ENCODE results near the gene GBGT1.

DNA sequence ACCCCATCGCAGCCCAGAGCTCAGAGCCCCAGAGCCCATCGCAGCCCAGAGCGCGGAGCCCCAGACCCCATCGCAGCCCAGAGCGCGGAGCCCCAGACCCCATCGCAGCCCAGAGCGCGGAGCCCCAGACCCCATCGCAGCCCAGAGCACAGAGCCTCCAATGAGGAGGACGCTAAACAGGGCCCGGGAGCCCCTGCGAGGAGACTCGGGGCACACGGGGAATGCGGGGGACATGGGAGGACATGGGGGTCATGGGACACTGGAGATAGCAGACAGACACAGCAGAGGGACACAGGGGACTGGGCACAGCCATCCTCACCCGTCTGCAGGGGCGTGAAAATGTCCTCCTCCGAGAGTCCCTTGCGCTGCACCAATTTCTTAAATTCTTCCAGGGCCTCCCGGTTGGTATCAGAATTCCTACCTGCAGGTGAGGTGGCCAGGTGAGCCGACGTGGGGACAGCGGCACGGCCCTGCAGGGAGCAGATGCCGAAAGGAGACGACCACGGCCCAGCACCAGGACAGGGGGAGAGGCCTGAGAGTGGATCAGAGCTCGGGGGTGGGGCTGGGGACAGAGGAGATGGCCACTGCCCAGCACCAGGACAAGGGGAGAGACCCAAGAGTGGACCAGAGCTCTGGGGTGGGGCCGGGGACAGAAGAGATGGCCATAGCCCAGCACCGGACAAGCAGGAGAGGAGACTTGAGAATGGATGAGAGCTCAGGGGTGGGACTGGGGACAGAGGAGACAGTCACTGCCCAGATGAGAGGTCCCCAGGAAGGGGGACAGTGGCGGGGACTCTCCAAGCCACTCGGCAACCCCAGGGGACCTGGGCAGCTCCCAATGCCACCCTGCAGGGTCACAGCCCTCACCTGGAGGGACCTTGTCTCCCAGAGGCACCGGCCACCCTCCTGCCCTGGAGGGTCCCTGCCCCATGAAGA is 42.5 kb upstream of the GBGT1 start:
- TF ChIP-seq TAF1 (IDR thresholded peaks at IDR 0.05; ENCODE audit: low read depth, low read length) (no peak), POLR2AphosphoS5 (IDR thresholded peaks at IDR 0.05; ENCODE audit: low read depth, low read length) (no peak), POLR2A (IDR thresholded peaks at IDR 0.05; ENCODE audit: low read depth, low read length) (no peak), SPI1 (IDR thresholded peaks at IDR 0.05; ENCODE audit: low read depth, low read length) (no peak), PAX5 (IDR thresholded peaks at IDR 0.05; ENCODE audit: insufficient read depth, low read length, severe bottlenecking) (no peak), POU2F2 (IDR thresholded peaks at IDR 0.05; ENCODE audit: low read depth, low read length) (no peak)

Measured in GM12891 (cell line).